ENCODE data around the gene KCNK15. TPM values are rescaled to one million over a fixed set of nuclear protein-coding genes. Genes with fewer than 3 reads are reported as not detected.

KCNK15 gene
- total RNA-seq, 1 experiment from 2014 or later, result 0.33 TPM

- H4K8ac ChIP-seq (replicated peaks; ENCODE audit: insufficient read length, low read depth, low read length), result no peak overlapping the region
- no peaks in the 10 kb centered on the region for H3K27me3 ChIP-seq (ENCODE audit: insufficient read depth, low read length)
- DNase-seq, result no peak
- H3T11ph ChIP-seq (ENCODE audit: low read length), result no peak overlapping the region
- no peak overlapping the region for H3K18ac ChIP-seq (ENCODE audit: insufficient read length, low read depth, low read length)
- no peak overlapping the region for H3K4ac ChIP-seq (ENCODE audit: low read depth, low read length)
- Mint-ChIP-seq H3K4me1 (peaks cover 23 to 36% of the 10 kb centered on the region in 2 experiments), H3K36me3 (ENCODE audit: insufficient read depth in 1 of 3, low read depth in 3 of 3) (no peaks in the 10 kb centered on the region), H3K4me3 (no peak overlapping the region), H3K27ac (no peak overlapping the region), H3K9me3 (no peaks in the 10 kb centered on the region), H3K27me3 (ENCODE audit: low read depth) (no peaks in the 10 kb centered on the region)
- H4K91ac ChIP-seq (ENCODE audit: insufficient read length, low read depth, low read length), result no peak overlapping the region
- H3K56ac ChIP-seq (ENCODE audit: insufficient read length, low read depth, low read length), result no peak overlapping the region
- no peak overlapping the region for H2AK5ac ChIP-seq (ENCODE audit: insufficient read length, low read length)
- no peaks in the 10 kb centered on the region for H3K9me3 ChIP-seq (ENCODE audit: control insufficient read depth, low read depth, low read length)
- no CpG with 5 or more reads among the region's 5 CpGs for WGBS (ENCODE audit: extremely low coverage, insufficient read length, low lambda C conversion rate)
- no peak overlapping the region for H3K23ac ChIP-seq (ENCODE audit: insufficient read length, low read depth, low read length)
- H2BK12ac ChIP-seq (ENCODE audit: insufficient read length, low read depth, low read length), result no peak overlapping the region
- H2BK20ac ChIP-seq (ENCODE audit: low read depth, low read length, poor library complexity, severe bottlenecking), result no peak overlapping the region
- no peak overlapping the region for H3K27ac ChIP-seq (ENCODE audit: insufficient read length, low read depth, low read length)
- no peak for TF ChIP-seq CTCF (conservative IDR thresholded peaks at IDR 0.05)
- H3K23me2 ChIP-seq (ENCODE audit: insufficient read length, low read depth, low read length, poor library complexity, severe bottlenecking), result no peaks in the 10 kb centered on the region
- H2BK120ac ChIP-seq (ENCODE audit: low read depth, low read length, poor library complexity, severe bottlenecking), result no peak overlapping the region
- H2BK15ac ChIP-seq (ENCODE audit: low read depth, low read length), result no peak overlapping the region
- no peaks in the 10 kb centered on the region for H4K20me1 ChIP-seq (ENCODE audit: control insufficient read depth, insufficient read depth, insufficient read length)
- no peaks in the 10 kb centered on the region; the same call in 1 of the 2 replicates for H3K4me1 ChIP-seq (ENCODE audit: insufficient read depth, low read length)
- H3K9ac ChIP-seq (ENCODE audit: extremely low read depth, insufficient read length, low read length), result no peak overlapping the region
- no peak overlapping the region for H2BK5ac ChIP-seq (ENCODE audit: insufficient read length, low read length)
- no peak overlapping the region for H3K4me2 ChIP-seq (ENCODE audit: insufficient read depth, insufficient read length, low read length)
- H4K5ac ChIP-seq (ENCODE audit: insufficient read length, low read depth, low read length), result no peak overlapping the region
- no peaks in the 10 kb centered on the region for H3K79me2 ChIP-seq (ENCODE audit: insufficient read depth, low read length)
- H2AFZ ChIP-seq (ENCODE audit: low read length), result no peak overlapping the region
- H3K79me1 ChIP-seq (ENCODE audit: insufficient read depth, low read depth, low read length, poor library complexity, severe bottlenecking), result no peaks in the 10 kb centered on the region
- no peak overlapping the region for H3K14ac ChIP-seq (ENCODE audit: insufficient read depth, low read length)
Observed at GRCh38 chr20:44725837-44726236, 19.8 kb upstream of the KCNK15 start.
